Smooth muscle cell (in vitro differentiated cells): ENCODE measurements around the gene MRPL18. TPM values are rescaled to one million over a fixed set of nuclear protein-coding genes. Genes with fewer than 3 reads are reported as not detected.
"Not testable (repeated sequence)": the region's sequence is repeated elsewhere in the genome, so short reads cannot be mapped to it uniquely, and the experiment has no call there.

Experiments used
- DNase-seq: peaks from one replicate; lab custom pipeline; 2025; ENCODE audit not compliant: unreplicated experiment; lab: John Stamatoyannopoulos, UW
- H2AFZ ChIP-seq: fragments of 200-600 bp; sonication (generic); 2 replicates; pipeline ENCODE4 v1.6.0; 2016; ENCODE audit warnings: antibody characterized with exemption, low read depth, mild to moderate bottlenecking
- H3F3A ChIP-seq: fragments of 200-600 bp; sonication (generic); 2 replicates; pipeline ENCODE4 v1.6.0; 2017; ENCODE audit warnings: antibody characterized with exemption, low read depth
- H3K27ac ChIP-seq: fragments of 200-600 bp; sonication (generic); 2 replicates; pipeline ENCODE4 v1.5.1; 2016; ENCODE audit warnings: low read depth, mild to moderate bottlenecking
- H3K27me3 ChIP-seq: fragments of 200-600 bp; sonication (generic); 2 replicates; pipeline ENCODE4 v1.6.1; 2016; ENCODE audit warnings: low read depth, mild to moderate bottlenecking
- H3K36me3 ChIP-seq: fragments of 200-600 bp; sonication (generic); 2 replicates; pipeline ENCODE4 v1.5.1; 2016; ENCODE audit warnings: low read depth
- H3K4me1 ChIP-seq: fragments of 200-600 bp; sonication (generic); 2 replicates; pipeline ENCODE4 v1.5.1; 2016; ENCODE audit warnings: low read depth
- H3K4me2 ChIP-seq: fragments of 200-600 bp; sonication (generic); 2 replicates; pipeline ENCODE4 v1.6.0; 2016; ENCODE audit warnings: mild to moderate bottlenecking
- H3K4me3 ChIP-seq: fragments of 200-600 bp; sonication (generic); 2 replicates; pipeline ENCODE4 v1.5.1; 2016; ENCODE audit warnings: mild to moderate bottlenecking
- H3K79me2 ChIP-seq: fragments of 200-600 bp; sonication (generic); 2 replicates; pipeline ENCODE4 v1.6.0; 2016; ENCODE audit warnings: low read depth, mild to moderate bottlenecking
- H3K9ac ChIP-seq: fragments of 200-600 bp; sonication (generic); 2 replicates; pipeline ENCODE4 v1.6.0; 2016; ENCODE audit warnings: low read depth
- H3K9me3 ChIP-seq: fragments of 200-600 bp; sonication (generic); replicated peaks from 2 replicates; pipeline ENCODE4 v1.5.1; 2016; ENCODE audit warnings: low read depth
- H4K20me1 ChIP-seq: fragments of 200-600 bp; sonication (generic); 2 replicates; pipeline ENCODE4 v1.6.0; 2016; ENCODE audit warnings: low read depth
- WGBS: methylation state at CpG from one replicate; pipeline ENCODE4 v1.1.7; 2016; ENCODE audit warnings: low lambda C conversion rate; 5-methylcytosine and 5-hydroxymethylcytosine counted together
- polyA plus RNA-seq: library from polyadenylated mRNA; unstranded; fragments of >200 nt; fragmentation: Nextera tagmentation; extraction: Ambion mirVana; gene quantifications from 2 replicates; pipeline ENCODE4 v1.2.1, GENCODE V29; 2016
- total RNA-seq: library from RNA; depleted of rRNA; stranded (reverse); fragments of >200 nt; gene quantifications from 2 replicates; pipeline ENCODE4 v1.2.3, GENCODE V29; 2014
- TF ChIP-seq, protein P1 (sequence below): fragments of 200-600 bp; sonication (generic); IDR thresholded peaks from 2 replicates; pipeline ENCODE4 v1.5.1; 2017; ENCODE audit warnings: borderline replicate concordance, mild to moderate bottlenecking, antibody characterized with exemption; ENCODE audit not compliant: insufficient read depth, poor library complexity, severe bottlenecking

Gene MRPL18
- total and polyA plus RNA-seq, 2 experiments from 2014 or later = 78.8 to 107 TPM

DNA sequence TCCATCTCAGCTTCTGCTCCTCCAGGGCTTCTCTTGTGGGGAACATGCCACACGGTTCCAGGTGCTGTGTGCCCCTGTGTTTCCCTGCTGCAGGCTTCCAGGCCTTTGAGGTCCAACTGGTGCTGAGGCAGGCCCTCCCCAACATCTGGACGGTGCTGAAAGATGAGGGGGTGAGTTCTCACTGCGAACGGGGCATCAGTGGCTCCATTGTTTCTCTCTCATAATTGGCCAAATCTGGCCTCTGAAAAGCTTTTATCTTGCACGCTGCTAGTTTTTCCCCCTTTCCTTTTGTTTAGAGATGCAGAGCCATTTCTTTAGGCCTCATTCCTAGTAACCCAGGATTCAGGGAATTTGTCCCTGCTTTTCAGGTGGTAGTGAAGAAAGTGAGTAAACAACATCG lies 18.4 kb downstream of the MRPL18 start:
- H3K79me2 ChIP-seq = no peaks in the 10 kb centered on the region
- WGBS = 89% methylated on average over 6 of the region's 6 CpGs
- no peak overlapping the region for H2AFZ ChIP-seq
- no peaks in the 10 kb centered on the region for H3K4me1 ChIP-seq
- TF ChIP-seq, protein P1, sequence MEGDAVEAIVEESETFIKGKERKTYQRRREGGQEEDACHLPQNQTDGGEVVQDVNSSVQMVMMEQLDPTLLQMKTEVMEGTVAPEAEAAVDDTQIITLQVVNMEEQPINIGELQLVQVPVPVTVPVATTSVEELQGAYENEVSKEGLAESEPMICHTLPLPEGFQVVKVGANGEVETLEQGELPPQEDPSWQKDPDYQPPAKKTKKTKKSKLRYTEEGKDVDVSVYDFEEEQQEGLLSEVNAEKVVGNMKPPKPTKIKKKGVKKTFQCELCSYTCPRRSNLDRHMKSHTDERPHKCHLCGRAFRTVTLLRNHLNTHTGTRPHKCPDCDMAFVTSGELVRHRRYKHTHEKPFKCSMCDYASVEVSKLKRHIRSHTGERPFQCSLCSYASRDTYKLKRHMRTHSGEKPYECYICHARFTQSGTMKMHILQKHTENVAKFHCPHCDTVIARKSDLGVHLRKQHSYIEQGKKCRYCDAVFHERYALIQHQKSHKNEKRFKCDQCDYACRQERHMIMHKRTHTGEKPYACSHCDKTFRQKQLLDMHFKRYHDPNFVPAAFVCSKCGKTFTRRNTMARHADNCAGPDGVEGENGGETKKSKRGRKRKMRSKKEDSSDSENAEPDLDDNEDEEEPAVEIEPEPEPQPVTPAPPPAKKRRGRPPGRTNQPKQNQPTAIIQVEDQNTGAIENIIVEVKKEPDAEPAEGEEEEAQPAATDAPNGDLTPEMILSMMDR = no peak
- no peak overlapping the region for H3K4me3 ChIP-seq
- no peaks in the 10 kb centered on the region for H3K9me3 ChIP-seq
- no peaks in the 10 kb centered on the region for H3F3A ChIP-seq
- no peak overlapping the region for H3K4me2 ChIP-seq
- H3K27ac ChIP-seq = no peak overlapping the region
- no peaks in the 10 kb centered on the region for H3K36me3 ChIP-seq
- no peaks in the 10 kb centered on the region for H3K27me3 ChIP-seq
- no peaks in the 10 kb centered on the region for H4K20me1 ChIP-seq
- H3K9ac ChIP-seq = no peak overlapping the region
- DNase-seq = no peak

DNA sequence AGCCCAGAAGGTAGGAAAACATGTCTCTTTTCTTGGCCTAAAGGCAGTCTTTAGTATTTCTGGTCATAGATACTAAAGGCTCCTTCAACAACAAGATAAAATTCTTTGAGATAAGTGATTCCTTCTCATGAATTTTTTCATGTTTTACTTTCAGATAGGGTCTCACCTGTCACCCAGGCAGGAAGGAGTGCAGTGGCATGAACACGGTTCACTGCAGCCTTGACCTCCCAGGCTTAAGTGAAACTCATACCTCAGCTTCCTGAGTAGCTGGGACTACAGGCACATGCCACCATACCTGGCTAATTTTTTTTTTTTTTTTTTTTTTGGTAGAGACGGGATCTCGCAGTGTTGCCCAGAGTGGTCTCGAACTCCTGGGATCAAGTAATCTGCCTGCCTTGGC lies 18.9 kb downstream of the MRPL18 start:
- Histone ChIP-seq H3F3A (no peaks in the 10 kb centered on the region), H3K36me3 (no peaks in the 10 kb centered on the region), H3K27ac (no peak overlapping the region), H4K20me1 (no peaks in the 10 kb centered on the region), H3K9me3 (no peaks in the 10 kb centered on the region), H3K79me2 (no peaks in the 10 kb centered on the region), H3K4me2 (no peak overlapping the region), H3K4me1 (no peaks in the 10 kb centered on the region), H3K4me3 (no peak overlapping the region), H3K27me3 (no peaks in the 10 kb centered on the region), H2AFZ (no peak overlapping the region), H3K9ac (no peak overlapping the region)
- TF ChIP-seq, protein P1 = no peak
- 97% methylated on average over 4 of the region's 4 CpGs for WGBS
- no peak for DNase-seq

DNA sequence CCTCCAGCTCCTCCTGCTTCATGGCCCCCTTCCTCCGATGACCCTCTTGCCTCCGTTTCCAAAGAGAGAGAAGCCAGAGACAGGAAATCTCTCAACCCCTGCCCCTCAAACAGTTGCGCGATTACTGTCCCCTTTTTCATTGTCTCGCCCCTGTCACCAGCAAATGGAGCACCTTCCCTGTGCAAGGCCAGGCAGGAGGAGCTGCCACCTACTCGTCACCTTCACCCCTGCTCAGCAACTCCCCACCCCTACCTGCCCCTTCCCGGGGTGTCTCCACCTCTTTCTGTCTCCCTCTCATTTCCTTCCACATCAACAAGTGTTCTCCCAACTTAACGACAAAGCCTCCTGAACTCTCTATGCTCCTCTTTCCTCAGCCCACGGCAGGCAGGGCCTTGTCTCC lies 23.5 kb downstream of the MRPL18 start:
- Histone ChIP-seq H4K20me1 (no peaks in the 10 kb centered on the region), H3K9ac (no peak overlapping the region), H3K79me2 (no peaks in the 10 kb centered on the region), H3K9me3 (no peaks in the 10 kb centered on the region), H3K4me2 (no peak overlapping the region), H3K4me1 (no peaks in the 10 kb centered on the region), H3K36me3 (no peaks in the 10 kb centered on the region), H3F3A (no peaks in the 10 kb centered on the region), H2AFZ (no peak overlapping the region), H3K4me3 (no peak overlapping the region), H3K27me3 (no peaks in the 10 kb centered on the region), H3K27ac (no peak overlapping the region)
- WGBS = 96% methylated on average over 9 of the region's 9 CpGs
- DNase-seq = no peak
- TF ChIP-seq, protein P1 = no peak

- Histone ChIP-seq H3K9me3 (no peaks in the 10 kb centered on the region), H3K4me2 (no peak overlapping the region), H3K9ac (no peak overlapping the region), H3K79me2 (no peaks in the 10 kb centered on the region), H3K4me3 (no peak overlapping the region), H3K4me1 (no peaks in the 10 kb centered on the region), H2AFZ (no peak overlapping the region), H4K20me1 (no peaks in the 10 kb centered on the region), H3K27ac (no peak overlapping the region), H3K36me3 (no peaks in the 10 kb centered on the region), H3K27me3 (no peaks in the 10 kb centered on the region), H3F3A (no peaks in the 10 kb centered on the region)
- TF ChIP-seq, protein P1 = no peak
- DNase-seq = no peak
- 30% methylated on average over 6 of the region's 6 CpGs for WGBS
These were observed 25.1 kb downstream of the MRPL18 start for GRCh38 chr6:159815410-159815809.

DNA sequence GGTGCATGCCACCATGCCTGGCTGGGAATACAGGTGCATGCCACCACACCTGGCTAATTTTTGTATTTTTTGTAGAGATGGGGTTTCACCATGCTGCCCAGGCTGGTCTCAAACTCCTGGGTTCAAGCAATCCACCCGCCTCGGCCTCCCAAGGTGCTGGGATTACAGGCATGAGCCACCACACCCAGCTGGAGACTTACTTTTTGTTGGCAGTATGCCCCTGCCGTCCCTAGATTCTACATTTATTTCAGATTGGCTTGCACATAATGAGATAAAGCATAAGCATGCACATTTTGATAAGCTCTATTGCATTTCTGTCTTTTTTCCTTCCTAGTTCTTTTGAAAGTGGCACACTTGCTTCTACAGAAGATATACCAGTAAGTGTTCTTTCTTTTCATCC lies 26.5 kb downstream of the MRPL18 start:
- DNase-seq, H3K79me2 ChIP-seq, H3F3A ChIP-seq, H3K9ac ChIP-seq, H3K4me1 ChIP-seq, H3K4me3 ChIP-seq, H2AFZ ChIP-seq, H3K4me2 ChIP-seq, H3K9me3 ChIP-seq, H3K27me3 ChIP-seq, H3K36me3 ChIP-seq, H4K20me1 ChIP-seq, H3K27ac ChIP-seq: not testable (repeated sequence)
- WGBS = 98% methylated on average over 3 of the region's 3 CpGs
